NOMO-1 treated with DMSO at 0.1 percent for 48 hours (cell line): ENCODE data around the gene ARHGAP22.
A peak's percentile ranks its signal among the peaks of the same experiment; 100 is the strongest.

Source experiments
- DNase-seq: peaks from one replicate; lab custom pipeline; 2025; ENCODE audit not compliant: unreplicated experiment; lab: John Stamatoyannopoulos, UW

The ARHGAP22 gene

DNA sequence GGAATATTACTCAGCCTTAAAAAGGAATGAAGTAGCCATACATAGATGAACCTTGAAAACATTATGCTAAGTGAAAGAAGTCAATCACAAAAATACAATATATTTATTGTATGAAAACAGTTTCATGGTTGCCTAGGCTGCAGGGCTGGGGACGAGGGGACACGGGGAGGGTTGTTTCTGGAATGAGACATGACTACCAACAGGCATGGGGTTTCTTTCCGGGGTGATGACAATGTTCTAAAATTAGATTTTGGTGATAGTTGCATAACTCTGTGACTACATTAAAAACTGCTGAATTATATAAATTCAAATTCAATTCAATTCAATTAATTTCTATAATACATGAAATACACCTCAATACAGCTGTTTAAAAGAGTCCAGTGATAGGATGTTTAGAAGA is 88.0 kb downstream of the ARHGAP22 start:
- DNase-seq = no peak

DNA sequence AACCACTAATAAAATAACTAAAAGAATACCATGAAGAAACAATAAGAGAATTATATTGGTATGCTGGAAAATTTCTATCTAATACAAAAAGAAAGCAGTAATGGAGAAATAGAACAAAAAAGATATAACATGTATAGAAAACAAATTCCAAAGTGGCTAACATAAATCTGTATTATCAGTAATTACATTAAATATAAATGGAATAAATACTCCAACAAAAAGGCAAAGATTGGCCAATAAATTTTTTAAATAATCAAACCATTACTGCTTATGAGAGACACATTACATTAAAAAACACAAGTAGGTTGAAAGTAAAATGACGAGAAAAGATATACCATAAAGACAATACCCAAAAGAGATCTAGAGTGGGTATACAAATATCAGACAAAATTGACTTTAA is 90.0 kb downstream of the ARHGAP22 start:
- DNase-seq = no peak

DNA sequence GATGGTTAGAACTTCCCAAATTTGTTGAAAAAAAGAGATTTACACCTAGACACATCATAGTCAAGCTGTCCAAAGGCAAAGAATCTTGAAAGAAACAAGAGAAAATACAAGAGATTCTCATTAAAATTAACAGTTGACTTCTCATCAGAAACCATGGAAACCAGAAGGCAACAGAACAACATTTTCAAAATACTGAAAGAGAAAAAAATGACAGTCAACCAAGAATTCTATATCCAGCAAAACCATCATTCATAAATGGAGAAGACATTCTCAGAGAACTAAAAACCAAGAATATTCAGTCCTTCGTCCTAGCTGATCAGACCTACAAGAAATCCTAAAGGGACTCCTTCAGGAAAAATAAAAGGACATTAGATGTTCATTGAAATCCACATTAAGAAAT is 90.6 kb downstream of the ARHGAP22 start:
- no peak for DNase-seq

DNA sequence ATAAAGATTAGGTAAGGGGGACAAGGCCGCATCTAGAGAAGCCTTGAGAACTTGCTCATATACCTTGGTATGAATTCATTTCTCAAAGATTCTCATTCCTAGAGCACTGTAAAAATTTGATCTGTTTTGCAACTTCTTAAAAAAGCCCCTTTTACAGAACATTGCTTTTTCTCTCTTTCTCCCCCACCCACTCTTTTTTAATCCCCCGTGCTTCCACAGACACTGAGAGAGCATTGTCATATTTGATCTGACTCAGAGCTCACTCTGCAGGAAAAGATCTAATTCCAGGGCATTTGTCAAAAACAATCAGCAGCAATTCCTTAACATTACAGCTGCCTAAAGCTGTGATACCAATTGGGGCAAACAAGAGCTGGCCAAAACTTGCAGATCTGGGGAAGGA is 92.0 kb downstream of the ARHGAP22 start:
- DNase-seq = no peak

DNA sequence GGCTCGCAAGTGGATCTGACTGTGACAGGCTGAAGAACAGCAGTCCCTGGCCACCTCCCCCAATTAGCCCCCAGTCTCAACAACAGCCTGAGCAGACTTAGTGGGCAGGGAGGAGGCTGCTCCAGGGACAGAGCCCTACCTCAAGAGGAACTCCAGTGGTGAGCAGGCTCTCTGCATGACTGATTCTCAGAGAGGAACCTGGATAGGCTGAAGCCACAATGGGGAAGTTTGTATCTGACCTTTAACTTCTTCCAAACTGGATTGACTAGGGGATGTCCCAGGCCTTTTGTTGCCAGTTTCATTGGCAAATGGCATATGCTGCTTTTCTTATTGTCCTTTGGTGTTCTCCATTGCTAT is 93.0 kb downstream of the ARHGAP22 start:
- DNase-seq = peak; percentile 64

DNA sequence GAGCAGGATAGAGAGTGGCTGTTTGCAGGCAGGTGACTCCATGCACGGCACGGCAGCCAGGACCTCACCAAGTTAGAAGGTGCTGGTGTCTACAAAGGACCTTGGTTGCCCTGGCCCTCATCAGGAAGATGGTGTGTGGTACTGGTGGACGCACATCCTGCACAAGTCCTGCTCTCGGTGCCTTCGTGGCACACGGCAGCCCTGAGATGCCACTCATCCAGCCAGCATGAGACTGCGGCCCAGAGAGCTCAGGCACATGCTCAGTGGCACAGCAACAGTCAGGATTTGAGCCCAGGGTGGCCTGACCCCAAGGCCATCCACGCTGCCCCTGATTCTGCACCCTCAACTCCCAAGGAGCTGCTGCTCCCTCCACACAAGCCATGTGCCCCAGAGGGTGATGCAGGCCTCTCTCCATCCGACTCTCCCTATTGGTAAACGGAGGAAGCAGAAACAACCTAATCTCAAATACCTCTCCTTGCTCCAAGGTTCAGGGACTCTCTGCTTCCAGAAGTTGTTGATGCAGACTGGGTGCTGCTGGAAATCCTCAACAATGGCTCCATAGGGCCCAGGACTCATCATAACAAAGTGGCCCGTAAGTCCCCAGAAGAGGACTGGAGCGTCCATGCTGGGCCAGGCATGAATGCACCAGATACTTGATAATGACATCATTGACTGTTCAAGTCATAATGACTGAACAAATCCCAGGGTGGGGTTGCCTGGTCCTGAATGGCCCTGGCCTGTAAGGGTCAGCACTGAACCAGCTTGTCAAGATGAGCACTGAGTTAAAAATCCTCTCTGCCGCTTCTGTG is 93.6 kb downstream of the ARHGAP22 start:
- DNase-seq = no peak

DNA sequence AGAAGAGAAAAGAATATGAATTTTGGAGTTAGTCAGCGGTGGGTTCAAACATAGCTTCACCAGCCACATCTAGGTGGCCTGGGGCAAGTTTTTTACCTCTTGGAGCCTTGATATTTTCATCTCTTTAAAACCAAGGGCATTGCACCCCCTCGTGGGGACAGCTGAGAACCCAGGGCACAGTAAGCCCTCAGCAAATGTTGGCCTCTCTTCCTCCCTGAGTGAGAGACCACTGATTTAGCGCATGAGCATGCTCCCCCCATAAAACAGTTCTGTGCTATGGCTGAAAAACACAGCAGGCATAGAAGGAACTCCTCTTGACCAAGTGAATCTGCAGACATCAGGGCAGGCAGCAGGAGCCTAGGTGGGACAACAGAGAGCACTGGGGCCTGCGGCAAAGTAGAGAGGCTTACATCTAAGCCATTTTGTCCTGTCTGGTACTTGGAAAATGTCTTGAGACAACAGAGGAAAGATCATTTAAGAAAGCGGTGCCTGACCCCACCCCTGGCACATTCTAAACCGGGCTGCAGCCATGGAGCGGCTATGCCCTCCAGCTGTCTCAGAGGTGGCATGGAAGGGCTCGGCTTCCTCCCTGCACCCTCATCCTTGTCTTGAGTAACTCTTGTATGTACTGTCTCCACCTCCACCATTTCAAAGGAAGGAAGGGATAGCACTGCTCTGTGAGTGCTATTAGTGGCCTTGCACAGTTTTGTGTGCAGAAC is 94.7 kb downstream of the ARHGAP22 start:
- no peak for DNase-seq

DNA sequence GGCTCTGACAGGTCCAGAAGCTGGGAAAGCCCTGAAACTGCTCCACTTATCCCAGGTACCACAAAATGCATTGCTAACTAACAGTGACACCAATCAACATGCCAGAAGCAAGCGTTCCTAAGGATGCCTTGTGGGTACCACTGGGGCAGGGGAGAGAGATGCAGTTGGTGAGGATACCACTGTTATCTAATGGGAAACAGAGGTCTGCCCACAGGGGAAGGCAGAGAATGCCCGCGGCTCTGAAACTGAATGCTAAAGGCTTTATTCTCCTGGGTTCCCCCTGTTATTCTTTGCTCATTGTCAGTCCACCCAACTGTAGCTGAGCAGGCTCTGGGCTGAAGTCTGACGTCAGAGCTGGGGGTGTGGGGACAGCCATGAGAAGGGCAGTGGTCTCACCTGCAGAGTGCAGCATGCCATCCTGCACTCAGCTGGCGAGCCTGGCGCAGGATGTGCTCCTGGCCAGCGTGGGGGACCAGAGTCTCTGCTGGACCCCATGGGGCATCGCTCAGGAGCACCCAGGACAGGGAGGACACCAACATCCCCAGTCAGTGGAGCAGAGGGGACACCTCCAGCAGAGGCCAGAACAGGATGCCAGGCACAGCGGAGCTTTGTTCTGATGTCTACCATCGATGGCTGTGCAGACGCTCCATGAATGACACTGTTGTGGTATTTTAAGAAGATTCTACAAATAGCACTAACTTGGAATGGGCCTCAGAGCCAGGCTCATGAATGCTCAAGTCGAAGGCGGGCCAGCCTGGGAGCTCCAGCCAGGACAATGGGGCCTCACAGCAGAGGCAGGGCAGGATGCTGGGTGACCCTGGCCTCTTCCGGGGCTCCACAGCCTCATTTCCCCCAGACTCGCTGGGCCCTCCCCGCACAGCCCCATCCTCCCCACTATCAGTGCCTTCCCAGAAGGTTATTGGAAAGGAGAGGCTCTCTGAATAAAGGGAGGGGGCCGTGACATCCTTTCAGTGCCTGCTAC is 95.8 kb downstream of the ARHGAP22 start:
- no peak for DNase-seq

DNA sequence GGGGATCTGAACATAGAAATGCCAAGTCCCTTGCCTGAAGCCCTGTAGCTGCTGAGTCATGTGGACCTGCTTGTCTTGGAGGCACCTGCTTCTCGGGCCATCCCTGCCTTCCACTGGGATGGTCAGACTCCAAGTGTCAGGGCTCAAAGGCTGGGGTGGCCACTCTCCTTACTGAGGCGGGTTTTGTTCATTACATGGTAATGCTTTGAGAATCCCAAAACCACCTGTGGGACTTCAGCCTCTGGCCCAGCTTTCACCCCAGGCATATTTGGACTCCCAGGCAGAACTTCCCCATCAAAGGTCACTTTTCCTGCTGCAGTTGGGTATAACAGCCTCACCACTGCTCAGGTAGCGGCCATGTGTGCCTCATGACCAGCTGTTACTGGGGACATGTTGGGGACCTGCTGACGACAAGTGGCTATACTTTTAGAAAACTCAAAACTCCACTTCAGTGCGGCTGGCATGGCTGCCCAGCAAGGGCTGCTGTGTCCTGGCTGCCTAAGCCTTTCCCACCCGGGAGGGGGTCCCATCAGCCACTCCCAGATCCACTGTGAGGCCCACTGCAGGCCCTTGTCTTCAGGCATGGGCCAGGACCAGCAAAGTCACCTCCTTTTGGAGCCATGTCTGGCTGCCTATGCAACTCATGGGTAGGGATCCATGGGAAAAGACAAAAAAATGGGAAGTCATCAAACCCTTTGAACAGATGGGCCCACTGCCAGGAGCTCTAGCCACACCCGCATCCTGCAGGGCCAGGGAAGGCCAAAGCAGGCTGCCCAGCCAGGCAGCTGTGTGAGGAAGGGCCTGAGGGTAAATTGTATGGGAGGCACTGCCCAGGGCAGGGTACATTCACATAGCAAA is 96.7 kb downstream of the ARHGAP22 start:
- no peak for DNase-seq

DNA sequence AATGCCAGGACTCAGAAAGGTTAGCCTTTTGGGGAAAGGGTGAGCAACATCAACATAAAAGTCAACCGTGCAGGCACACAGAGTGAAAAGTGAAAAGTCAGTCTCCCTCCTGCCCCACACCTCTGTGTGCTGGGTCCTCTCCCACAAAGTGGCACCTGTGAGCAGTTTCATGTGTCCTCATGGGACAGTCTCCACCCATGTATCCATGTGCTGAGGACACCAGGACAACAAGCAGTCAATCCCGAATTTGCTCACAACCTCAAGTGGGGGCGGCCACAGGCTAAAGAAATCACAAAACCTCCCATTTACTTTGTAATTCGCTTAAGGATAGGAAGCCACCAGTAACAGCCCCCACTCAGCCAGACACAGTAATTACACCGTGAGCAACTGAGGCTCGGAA is 97.4 kb downstream of the ARHGAP22 start:
- no peak for DNase-seq

DNA sequence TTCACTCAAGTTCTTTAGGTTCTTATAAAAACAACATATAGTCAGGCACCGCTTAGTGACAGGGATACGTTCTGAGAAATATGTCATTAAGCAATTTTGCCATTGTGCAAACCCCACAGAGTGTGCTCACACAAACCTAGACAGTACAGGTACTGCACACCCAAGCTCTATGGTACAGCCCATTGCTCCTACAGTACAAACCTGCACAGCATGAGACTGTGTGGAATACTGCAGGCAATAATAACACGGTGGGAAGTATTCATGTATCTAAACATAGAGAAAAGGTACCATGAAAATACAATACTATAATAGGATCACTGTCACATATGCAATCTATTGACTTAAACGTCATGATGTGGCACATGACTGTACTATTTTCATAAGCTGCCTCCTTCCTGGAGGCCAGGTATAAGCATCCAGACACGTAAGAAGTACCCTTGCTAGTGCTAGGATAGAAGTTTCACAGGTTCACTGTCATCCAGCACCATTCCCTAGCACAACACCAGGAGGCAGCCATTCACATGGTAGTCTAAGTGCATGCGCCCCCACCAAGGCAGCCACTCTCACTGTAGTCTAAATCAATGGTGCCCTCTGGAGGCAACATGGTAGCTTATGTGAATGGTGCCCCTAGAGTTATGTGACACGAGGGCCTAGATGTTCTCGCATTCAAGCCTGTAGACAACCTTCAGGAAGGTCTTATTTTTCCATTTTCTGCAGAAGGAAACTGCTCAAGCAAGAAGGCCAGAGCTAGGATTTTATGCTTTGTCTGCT is 98.5 kb downstream of the ARHGAP22 start:
- DNase-seq = peak; percentile 41

DNA sequence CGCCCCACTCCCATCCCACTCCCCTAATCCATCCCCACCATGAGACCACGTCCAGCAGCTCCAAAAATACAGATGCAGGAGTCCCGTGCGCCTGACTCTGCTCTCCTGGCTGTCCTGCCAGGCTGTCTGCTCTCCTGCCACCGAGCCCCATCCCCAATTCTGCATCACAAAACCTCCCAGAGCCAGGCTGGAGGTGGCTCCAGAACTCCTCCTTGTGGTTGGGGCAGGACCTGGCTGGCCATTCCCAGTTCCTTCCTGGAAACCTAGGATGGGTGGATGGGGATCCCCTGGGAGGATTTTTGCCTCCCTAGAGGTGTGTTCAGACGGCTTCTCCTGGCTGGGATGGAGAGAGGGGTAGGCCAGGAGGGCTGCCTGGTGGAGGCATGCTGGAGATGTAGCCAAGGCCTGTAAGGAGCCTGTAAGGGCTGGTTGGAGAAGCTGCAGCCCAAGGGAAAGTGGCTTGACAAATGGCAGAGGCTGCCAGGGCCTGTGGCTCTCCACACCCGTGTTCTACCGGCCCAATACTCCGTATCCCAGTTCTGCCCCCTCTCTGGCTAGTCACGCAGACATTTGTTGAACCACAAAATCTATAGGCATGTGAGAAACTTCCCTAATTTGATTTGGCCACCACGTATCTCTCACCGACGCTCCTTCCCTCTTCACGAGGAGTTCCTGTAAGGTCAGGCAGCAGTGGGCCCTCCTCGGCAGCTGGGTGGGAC is 99.3 kb downstream of the ARHGAP22 start:
- DNase-seq = peak; percentile 83

DNA sequence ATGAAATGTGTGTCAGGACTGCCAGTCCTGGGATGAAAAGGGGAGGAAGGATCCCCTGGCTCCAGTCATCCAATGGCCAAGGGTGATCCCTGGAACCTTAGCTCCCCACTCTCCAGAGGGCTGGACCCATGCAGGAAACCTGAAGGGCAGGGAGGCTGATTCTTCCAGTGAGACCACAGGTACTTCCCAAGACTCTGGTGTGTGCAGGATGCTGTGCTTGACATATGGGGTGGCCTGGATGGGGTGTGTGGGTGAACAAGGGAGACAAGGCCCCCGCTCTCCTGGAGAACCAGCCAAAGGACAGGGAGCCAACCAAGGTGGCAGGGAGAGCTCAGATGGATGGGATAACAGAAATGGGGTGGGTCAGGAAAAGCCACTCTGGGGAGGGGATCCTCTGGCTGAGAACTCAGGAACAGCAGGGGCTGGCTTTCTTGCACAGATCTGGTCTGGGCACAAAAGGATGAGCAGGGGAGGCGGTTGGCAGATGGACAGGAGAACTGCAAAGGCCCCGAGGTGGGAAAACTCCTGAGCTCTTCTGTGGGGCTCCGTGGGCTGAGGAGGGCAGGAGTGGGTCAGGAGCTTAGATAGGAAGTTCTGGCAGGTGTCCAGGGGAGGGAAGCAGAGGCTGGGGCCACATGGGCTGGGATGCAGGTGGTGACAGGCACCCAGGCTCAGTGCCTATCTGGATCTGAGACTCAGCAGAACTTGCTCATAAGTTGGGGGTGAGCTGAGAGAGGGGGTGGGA is 100.6 kb downstream of the ARHGAP22 start:
- no peak for DNase-seq

DNA sequence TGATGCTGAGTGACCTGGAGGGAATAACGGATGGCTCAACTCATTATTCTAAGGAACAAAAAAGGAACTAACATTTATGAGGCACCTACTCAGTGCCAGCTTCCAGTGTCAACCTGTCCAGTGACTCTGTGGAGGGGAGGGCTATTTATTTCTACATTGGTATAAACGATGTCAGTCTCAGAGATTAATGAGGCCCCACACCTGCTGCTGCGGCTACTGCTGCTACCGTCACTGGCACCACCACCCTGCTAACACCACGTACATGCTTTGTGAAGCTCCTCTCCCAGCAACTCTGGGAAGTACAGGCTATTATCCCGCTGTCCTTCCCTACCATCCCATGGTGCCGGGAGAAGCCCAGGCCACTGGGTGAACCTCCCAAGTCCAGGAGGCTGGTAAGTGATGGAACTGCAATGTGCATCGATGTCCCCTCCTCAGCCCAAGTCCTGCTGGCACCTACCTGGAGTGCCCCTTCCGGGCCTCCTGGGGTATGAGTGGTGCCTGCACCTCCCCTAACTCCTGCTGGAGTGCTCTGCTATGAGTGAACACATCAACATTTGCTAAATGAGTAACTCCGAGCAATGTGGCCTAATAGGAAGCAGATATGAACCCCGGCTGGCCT is 101.5 kb downstream of the ARHGAP22 start:
- DNase-seq = no peak

DNA sequence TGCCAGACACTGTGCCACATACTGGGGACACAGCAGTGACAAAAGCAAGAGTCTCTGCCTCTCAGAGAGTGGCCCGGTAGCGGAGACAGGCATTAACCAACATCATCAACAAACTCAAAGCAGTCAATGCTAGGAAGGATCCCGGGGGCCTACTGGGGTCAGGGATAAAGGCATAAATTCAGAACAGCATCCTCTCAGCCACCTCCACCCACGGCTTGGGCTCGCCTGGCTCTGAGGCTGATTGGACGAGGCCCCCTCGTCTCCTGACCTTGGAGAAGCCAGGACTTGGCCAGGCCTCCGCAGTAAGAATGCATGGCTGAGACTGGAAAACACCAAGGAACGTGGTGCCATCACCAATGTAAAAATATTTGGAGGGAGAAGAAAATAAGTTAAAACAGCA is 102.1 kb downstream of the ARHGAP22 start:
- no peak for DNase-seq

DNA sequence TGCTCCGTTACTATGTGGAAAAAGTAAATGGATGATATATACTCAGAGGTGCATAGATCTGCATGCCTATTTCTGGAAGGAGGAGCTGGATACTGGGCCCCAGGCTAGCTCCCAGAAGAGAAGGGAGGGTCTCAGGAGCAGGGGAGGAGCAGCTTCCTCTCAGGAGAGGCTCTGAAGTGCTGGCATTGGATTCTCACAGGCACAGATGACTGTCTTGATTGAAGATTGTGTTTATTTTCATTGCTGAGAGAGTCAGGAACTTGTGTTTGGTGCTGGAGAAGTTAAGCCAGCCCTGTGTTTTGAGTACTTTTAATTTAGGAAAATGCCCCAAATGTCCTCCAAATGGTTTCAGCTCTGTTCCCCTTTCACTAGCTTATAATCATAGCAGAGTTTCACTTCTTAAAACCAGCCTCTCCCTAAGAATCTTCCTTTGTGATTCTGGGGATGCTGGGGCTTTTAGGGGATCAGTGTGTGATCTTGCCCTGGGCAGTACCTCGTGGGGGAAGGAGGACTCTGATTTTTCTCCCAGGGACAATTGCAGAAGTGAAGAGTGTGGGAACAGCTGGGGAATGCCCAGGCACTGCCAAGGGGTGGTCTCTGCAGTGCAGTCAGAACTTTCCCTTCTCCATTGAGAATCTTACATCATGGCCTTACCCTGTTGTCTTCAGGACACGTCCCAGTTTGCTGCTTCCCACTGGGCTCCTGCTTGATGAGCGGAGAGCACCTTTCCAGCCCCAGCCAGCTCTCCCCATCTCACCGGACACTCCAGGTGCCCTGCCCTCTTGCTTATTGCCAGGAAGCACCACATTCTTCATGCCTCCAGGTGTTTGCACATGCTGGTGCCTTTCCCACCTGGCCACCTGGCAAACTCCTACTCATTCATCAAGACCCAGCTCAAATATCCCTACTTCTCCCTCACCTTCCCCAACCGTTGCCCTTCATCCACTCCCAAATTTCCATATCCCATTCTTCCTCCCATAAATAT is 102.8 kb downstream of the ARHGAP22 start:
- peak; percentile 68 for DNase-seq

DNA sequence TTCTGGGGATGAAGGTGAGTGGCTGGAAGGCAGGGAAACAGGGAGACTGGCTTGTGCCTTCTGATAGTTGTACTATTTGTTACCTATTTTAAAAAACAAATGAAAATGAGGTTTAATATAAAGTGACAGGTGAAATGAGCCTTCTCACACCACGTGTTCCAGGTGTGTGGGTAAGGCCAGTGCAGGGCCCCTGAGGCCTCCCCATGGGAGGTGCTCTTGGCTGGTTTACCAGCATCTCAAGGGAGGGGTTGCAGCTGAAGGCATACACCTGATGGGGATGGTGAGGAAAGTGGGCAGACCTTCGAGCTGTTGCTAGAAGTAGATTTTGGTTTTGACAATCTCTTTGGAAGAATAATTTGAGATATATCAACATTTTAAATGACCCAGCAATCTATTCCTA is 103.6 kb downstream of the ARHGAP22 start:
- no peak for DNase-seq
